Measurements from ENCODE around the gene LTBP2.

DNA sequence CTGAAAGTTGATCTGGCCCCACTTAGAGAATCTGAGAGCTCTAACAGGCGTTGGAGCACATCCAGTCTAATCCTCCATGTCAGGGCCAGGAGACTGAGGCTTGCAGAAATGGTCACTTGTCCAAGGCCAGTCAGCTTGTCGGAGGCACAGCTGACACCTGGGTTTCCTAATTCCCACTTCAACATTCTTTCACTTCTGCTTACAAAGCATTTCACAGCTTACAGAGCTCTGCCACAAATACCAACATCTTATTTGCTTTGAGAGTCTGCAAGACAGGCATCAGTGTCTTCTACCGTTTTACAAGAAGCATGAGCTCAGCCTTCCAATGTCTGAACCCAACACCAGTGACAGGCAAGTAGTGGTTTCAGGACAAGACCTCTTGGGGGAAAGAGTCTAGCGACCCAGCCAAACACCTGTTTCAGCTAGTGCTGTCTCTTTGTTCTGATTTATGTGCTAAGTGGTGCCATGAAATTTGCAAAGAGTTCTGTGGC, 86.6 kb downstream of the LTBP2 start:
- TF ChIP-seq POLR2A (IDR thresholded peaks at IDR 0.05; ENCODE audit: low read length) (no peak), GATA1 (IDR thresholded peaks at IDR 0.05; ENCODE audit: low read depth, low read length) (no peak)
